HG03571 (cell line): ENCODE data around the gene COL1A1.
A peak's percentile ranks its signal among the peaks of the same experiment; 100 is the strongest.

ENCODE experiments used
- ATAC-seq: cut with Tn5 transposase; IDR thresholded peaks from one replicate; pipeline ENCODE4 v1.9.1; 2021; ENCODE audit not compliant: unreplicated experiment

COL1A1 gene

GRCh38 chr17:50200457-50201275, 765 bp downstream of the COL1A1 start:
- peak; percentile 73 for ATAC-seq

DNA sequence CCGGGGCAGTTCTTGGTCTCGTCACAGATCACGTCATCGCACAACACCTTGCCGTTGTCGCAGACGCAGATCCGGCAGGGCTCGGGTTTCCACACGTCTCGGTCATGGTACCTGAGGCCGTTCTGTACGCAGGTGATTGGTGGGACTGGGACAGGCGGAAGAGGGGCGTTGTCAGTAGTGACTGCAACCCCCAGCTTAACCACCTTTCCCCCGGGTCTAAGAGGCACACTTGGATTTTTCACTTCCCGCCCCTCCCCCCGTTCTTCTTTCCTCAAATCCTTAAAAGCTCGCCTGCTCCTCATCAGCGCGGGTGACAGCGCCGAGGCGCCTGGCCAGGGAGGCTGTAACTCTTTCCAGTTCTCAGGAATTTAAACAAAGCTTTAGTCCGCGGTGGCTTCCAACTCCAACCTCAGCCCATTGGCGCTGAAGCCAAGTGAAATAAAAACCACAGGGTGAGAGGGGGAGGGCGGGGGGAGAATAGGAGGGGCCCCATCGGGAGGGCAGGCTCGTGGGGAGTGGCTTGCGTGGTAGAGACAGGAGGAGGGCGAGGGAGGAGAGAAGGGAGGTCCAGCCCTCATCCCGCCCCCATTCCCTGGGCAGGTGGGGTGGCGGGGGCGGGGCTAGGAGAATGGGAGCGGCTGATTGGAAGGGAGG, 1.5 kb downstream of the COL1A1 start:
- no peak for ATAC-seq

- ATAC-seq: no peak
Observed at GRCh38 chr17:50199211-50199802, 2.1 kb downstream of the COL1A1 start.

GRCh38 chr17:50198026-50198669, 3.3 kb downstream of the COL1A1 start:
- ATAC-seq: no peak

DNA sequence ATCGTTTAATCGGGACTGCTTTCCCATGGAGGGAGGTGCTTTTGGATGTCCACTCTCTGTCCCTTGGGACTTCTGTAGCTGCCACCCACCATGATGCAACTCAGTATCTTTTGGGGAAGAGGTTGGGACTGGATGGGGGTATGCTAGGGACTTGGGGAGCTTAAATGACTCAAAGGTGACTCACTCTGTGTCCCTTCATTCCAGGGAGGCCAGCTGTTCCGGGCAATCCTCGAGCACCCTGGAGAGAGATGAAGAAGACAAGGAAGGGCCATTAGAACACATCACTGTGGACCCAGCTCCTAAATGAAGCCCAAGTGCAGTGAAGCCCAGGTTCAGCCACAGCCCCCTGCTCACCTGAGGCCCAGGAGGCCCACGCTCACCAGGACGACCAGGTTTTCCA, 4.6 kb downstream of the COL1A1 start:
- ATAC-seq: no peak

DNA sequence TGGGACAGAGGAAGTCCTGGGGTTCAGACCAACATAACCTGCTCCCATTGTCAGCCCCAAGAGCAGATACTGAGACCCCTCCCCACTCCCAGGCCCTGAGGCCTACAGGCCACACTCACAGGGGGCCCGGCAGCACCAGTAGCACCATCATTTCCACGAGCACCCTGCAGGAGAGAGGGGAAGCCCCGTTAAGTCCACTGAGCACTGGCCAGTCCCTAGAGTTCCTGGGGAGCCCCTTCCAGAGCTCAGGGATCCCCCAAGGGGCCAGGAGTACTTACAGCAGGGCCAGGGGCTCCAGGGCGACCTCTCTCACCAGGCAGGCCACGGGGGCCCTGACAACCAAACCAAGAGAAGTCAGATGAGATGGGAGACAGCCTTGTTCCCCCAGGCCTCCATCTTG, 5.4 kb downstream of the COL1A1 start:
- ATAC-seq: no peak

GRCh38 chr17:50194934-50195865, 6.2 kb downstream of the COL1A1 start:
- no peak for ATAC-seq

DNA sequence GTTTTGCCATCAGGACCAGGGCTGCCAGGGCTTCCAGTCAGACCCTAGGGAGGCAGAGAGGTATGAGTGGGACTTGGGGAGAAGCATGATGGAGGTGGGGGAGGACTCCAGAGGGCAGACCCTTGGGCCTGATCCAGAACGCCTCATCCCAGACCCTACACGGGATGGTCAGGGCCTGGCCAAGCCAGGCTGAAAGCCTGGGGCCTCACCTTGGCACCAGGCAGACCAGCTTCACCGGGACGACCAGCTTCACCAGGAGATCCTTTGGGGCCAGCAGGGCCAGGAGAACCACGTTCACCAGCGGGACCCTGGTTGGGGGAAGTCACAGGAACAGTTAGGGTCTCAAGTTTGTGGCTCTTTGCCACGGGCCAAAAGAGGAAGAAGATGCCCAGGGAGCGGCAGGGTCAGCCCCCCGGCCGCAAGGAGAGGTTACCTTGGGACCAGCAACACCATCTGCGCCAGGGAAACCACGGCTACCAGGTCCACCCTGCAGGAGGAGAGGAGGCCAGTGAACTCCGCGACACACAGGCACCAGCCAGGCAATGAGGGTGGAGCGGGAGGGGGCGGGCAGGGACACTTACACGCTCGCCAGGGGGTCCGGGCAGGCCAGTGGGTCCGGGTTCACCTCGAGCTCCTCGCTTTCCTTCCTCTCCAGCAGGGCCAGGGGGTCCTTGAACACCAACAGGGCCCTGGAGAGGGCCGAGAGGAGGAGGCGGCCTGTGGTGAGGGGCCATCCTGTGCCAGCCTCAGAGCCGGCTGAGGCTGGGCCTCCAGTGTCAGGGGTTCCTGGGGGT, 7.1 kb downstream of the COL1A1 start:
- ATAC-seq: no peak

GRCh38 chr17:50192618-50193291, 8.7 kb downstream of the COL1A1 start:
- no peak for ATAC-seq

DNA sequence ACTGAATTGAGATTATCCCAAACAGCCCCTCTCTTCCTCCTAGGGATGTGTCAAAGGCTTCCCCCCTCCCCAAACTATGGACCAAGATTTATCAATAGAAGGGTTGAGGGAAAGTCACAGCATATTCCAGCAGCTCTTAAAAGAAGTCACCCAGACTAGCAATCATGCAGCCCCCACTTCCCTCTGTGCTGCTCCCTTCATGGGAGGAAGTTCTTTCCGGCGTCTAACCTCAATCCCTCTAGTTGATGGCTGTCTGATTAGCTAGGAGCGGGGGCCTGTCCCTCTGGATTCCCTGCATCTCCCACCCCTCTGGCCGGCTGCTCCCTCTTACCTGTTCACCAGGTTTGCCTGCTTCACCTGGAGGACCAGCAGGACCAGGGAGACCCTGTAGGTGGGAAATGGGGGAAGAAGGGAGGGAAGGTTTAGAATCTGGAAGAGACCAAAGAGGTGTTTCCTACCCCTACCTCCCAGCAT, 9.2 kb downstream of the COL1A1 start:
- no peak for ATAC-seq

- ATAC-seq: no peak
Observed at GRCh38 chr17:50191359-50192143, 9.9 kb downstream of the COL1A1 start.

- ATAC-seq: no peak
Observed at GRCh38 chr17:50190603-50191358, 10.7 kb downstream of the COL1A1 start.

- ATAC-seq: no peak
Observed at GRCh38 chr17:50190293-50190602, 11.2 kb downstream of the COL1A1 start.

GRCh38 chr17:50189550-50190292, 11.7 kb downstream of the COL1A1 start:
- ATAC-seq: no peak

GRCh38 chr17:50188921-50189549, 12.4 kb downstream of the COL1A1 start:
- ATAC-seq: no peak

DNA sequence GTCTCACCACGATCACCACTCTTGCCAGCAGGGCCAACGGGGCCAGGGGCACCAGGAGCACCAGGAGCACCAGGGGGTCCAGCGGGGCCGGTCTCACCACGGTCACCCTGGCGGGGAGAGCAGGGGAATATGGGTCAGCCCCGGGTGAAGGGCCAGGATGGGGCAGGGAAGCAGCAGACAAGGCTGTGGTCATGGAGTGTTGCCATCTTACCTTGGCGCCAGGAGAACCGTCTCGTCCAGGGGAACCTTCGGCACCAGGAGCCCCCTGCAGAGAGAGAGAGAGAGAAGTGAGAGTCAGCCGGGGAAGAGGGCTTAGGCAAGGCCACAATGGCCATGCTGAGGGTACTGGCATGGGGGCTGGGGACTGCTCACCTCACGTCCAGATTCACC, 12.9 kb downstream of the COL1A1 start:
- ATAC-seq: no peak
